Thymus (tissue), 11 donors: Measurements from ENCODE around the gene CHST12. TPM values are rescaled to one million over a fixed set of nuclear protein-coding genes. Genes with fewer than 3 reads are reported as not detected.
A peak's percentile ranks its signal among the peaks of the same experiment; 100 is the strongest.
"Not testable (repeated sequence)": the region's sequence is repeated elsewhere in the genome, so short reads cannot be mapped to it uniquely, and the experiment has no call there.

Experiments used
- DNase-seq, 9 donors: peaks; one replicate each; pipeline ENCODE4 v3.0.0-alpha.2; 2013; ENCODE audit warnings: low spot score in 9 of 9, low read depth in 6 of 9, missing footprints in 1 of 9
- H3K27ac ChIP-seq, 2 donors: one replicate each; pipeline ENCODE4 v1.5.1; 2013; ENCODE audit warnings: control low read depth in 1 of 2, low read depth in 1 of 2, low read length in 1 of 2, mild to moderate bottlenecking in 1 of 2, moderate library complexity in 1 of 2
- H3K27me3 ChIP-seq, 2 donors: one replicate each; pipeline ENCODE4 v1.5.1; 2013; ENCODE audit warnings: low read length in 1 of 2; ENCODE audit not compliant: control insufficient read depth in 2 of 2, insufficient read depth in 1 of 2
- H3K36me3 ChIP-seq, 2 donors: one replicate each; pipeline ENCODE4 v1.5.1; 2013; ENCODE audit warnings: low read length in 1 of 2, mild to moderate bottlenecking in 1 of 2, moderate library complexity in 1 of 2; ENCODE audit not compliant: control insufficient read depth in 2 of 2, insufficient read depth in 2 of 2
- H3K4me1 ChIP-seq, 2 donors: one replicate each; pipeline ENCODE4 v1.5.1; 2013; ENCODE audit warnings: low read length in 2 of 2; ENCODE audit not compliant: control insufficient read depth in 2 of 2, insufficient read depth in 2 of 2
- H3K4me3 ChIP-seq, 2 donors: one replicate each; pipeline ENCODE4 v1.5.1; 2013; ENCODE audit warnings: low read length in 2 of 2, control low read depth in 1 of 2, mild to moderate bottlenecking in 1 of 2
- H3K9me3 ChIP-seq, 2 donors: one replicate each; pipeline ENCODE4 v1.5.1; 2013; ENCODE audit warnings: low read length in 1 of 2, mild to moderate bottlenecking in 1 of 2; ENCODE audit not compliant: control insufficient read depth in 2 of 2, insufficient read depth in 1 of 2
- WGBS: extraction: QIAGEN DNeasy Blood & Tissue Kit; methylation state at CpG from one replicate; pipeline ENCODE4 v1.1.7; 2013; 5-methylcytosine and 5-hydroxymethylcytosine counted together
- polyA plus RNA-seq: library from polyadenylated mRNA; stranded (reverse); fragments of 200-250 nt; gene quantifications from one replicate; pipeline ENCODE4 v1.2.3, GENCODE V29; 2013
- total RNA-seq: library from RNA; stranded (reverse); fragments of 120-200 nt; gene quantifications from one replicate; pipeline ENCODE4 v1.2.4, GENCODE V29; 2013
- donor health status: healthy.

Gene CHST12
- total and polyA plus RNA-seq, 2 donors = 5.8 to 8.9 TPM

DNA sequence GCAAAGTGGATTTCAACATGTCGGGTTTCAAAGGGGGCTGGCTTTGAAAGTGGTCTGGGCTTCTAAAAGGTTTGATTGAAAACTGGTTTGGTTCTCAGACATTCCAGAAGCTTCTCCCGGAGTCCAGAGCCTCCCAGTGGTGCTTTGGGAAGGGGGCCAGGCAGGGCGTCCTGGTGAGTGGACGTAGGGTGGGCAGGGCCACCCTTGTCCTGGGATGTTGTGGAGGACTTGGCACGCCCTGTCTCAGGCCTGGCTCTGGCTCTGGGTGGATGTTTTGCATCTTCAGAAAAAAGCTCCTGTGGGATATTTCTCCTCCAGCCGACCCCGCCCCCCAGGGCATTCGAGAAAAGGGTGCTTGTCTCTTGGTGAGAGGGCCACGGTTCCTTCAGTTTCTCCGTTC is 41.6 kb downstream of the CHST12 start:
- Histone ChIP-seq H3K4me3 (no peak overlapping the region), H3K36me3 (peaks cover 2 to 3% of the 10 kb centered on the region in 2 donors), H3K9me3 (no peaks in the 10 kb centered on the region), H3K27ac (no peak overlapping the region), H3K27me3 (no peaks in the 10 kb centered on the region), H3K4me1 (peaks cover 0 to 3% of the 10 kb centered on the region in 2 donors)
- DNase-seq = no peak
- WGBS = 97% methylated on average over 10 of the region's 10 CpGs

GRCh38 chr7:2445898-2446555 is 42.6 kb downstream of the CHST12 start:
- 96% methylated on average over 21 of the region's 21 CpGs for WGBS
- DNase-seq = no peak
- no peaks in the 10 kb centered on the region for H3K9me3 ChIP-seq

DNA sequence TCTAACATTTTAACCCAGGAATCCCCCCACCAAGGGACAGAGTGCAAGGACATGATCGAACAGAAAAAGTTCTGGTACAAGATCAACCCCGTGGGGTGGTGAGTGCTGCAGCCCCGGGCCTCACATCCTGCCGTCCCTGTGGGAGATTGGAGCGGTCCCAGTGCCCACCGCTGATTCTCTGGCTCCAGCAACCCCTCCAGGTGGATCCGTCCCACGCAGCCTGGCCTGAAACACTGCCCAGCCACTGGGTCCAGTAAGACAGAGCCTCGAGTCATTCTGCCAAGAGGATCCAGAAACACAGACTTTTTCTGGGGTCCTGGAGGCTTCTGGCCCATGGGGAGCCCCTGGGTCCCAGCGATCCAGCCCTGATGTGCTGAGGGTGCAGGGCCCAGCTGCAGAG is 43.3 kb downstream of the CHST12 start:
- Histone ChIP-seq H3K4me3 (no peak overlapping the region), H3K27ac (no peak overlapping the region), H3K9me3 (no peaks in the 10 kb centered on the region), H3K36me3 (peaks cover 2 to 3% of the 10 kb centered on the region in 2 donors), H3K4me1 (peaks cover 3% of the 10 kb centered on the region in 2 donors), H3K27me3 (peaks cover 0 to 10% of the 10 kb centered on the region in 2 donors)
- 85% methylated on average over 10 of the region's 10 CpGs for WGBS
- DNase-seq = no peak

More at GRCh38 chr7:2445898-2446555, 42.6 kb downstream of the CHST12 start:
- Histone ChIP-seq H3K27me3 (peaks cover 0 to 3% of the 10 kb centered on the region in 2 donors), H3K36me3 (peaks cover 2 to 3% of the 10 kb centered on the region in 2 donors), H3K27ac (no peak overlapping the region), H3K4me3 (no peak overlapping the region), H3K4me1 (no peaks in the 10 kb centered on the region)

DNA sequence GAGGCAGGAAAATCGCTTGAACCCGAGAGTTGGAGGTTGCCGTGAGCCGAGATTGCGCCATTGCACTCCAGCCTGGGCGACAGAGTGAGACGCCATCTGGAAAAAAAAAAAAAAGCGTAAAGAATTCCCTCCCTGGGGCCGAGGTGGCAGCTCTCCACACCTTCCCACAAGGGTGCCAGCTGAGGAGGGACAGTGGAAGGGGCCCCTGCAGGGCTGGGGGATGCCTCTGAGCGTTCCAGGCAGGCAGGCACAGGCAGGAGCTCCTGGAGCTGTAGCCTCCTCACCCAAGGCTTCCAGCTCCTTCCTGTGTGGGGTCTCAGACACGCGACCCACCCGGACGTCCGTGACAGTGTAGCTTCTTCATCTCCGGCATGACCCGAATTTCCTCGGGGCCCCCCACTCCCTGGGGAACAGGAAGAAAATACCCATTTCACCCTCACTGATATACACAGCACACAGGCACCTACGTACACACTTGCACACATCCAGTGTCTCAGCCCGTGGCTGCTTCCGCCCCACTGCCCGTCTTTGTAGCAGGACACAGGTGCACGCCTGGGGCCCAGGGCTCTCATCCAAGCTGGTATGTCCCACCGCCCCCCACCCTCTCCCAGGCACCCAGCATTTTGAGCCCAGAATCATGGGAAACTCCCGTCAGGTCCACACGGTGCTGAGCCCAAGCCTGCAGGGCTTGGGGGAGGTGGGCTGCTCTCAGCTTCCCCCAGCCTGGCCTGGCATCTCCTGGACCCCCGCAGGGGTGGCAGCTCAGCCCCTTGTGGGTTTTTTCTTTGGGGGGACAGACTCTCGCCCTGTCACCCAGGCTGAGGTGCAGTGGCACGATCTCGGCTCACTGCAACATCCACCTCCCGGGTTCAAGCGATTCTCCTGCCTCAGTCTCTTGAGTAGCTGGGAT is 47.0 kb downstream of the CHST12 start:
- H3K36me3 ChIP-seq = peaks cover 0 to 3% of the 10 kb centered on the region in 2 donors
- peaks cover 0 to 4% of the 10 kb centered on the region in 2 donors for H3K9me3 ChIP-seq
- WGBS = 83% methylated on average over 32 of the region's 32 CpGs
- peaks cover 0 to 18% of the 10 kb centered on the region in 2 donors for H3K27me3 ChIP-seq
- H3K4me1 ChIP-seq = peaks cover 3 to 8% of the 10 kb centered on the region in 2 donors
- no peak overlapping the region for H3K4me3 ChIP-seq
- no peak overlapping the region for H3K27ac ChIP-seq
- DNase-seq = no peak

DNA sequence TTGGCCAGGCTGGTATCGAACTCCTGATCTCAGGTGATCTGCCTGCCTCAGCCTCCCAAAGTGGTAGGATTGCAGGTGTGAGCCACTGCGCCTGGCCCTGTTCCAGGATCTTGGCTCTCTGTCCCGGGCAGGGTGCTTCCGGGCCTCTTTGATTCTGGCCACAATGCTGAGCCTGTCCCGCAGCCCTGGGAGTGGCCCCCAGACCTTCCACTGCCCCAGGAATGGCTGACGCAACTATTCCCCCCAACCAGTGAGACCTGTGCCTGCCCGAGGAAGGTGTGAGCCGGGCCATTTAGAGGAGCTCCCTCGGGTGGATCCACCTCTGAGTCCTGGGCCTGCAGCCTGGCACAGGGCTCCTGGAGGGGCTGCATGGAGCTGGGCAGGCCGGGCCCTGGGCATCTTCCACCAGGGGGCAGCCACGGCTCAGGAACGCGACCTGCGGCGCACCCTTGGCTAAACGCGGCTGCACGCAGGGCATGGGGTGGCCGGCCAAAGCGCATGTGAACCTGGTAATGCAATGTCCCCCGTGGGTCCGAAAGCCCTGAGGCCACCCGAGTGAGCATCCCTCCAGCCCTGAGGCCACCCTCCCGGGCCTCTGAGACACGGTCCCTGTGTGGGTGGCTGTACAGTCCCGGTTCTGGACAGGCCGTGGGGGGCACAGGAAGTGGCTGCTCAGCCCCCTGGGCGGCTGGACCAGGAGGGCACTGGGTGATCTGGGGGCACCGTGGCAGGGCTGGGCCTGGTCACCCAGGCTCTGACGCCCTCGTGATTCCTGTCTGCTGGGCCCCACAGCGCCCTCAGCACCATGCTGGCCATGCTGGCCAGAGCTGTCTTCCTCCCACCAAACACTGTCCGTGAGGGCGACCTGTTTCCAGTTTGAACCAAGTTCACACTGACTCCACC is 48.0 kb downstream of the CHST12 start:
- Histone ChIP-seq H3K9me3 (peaks cover 0 to 4% of the 10 kb centered on the region in 2 donors), H3K4me3 (peak overlapping the region in 1 of 2 donors; percentile 18), H3K4me1 (peaks cover 3 to 8% of the 10 kb centered on the region in 2 donors), H3K27ac (no peak overlapping the region), H3K36me3 (no peaks in the 10 kb centered on the region), H3K27me3 (peaks cover 0 to 18% of the 10 kb centered on the region in 2 donors)
- WGBS = 16% methylated on average over 34 of the region's 34 CpGs
- DNase-seq = peak in 8 of 9 donors; percentile 27 to 78 (median 50)

DNA sequence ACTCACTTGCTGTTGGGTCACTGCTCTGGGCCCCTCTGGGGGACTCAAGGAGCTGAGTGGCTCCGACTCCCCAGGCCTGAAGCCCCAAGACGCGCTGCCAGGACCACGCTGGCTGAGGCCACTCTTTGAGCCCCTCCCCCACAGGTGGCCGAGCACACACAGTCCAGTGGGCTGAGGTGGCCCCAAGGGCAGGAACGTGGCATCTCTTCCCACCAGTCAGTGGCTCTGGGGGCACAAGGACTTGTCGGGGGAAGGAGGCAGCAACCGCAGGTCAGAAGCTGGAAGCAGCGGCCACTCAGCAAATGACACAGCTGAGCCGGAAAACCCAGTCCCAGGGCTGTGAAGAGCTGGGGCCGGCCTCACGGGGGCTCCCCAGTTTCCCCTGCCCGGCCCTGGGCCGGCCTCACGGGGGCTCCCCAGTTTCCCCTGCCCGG is 48.7 kb downstream of the CHST12 start:
- H3K27ac ChIP-seq = no peak overlapping the region

GRCh38 chr7:2452643-2453270 is 49.3 kb downstream of the CHST12 start:
- H3K27ac ChIP-seq = no peak overlapping the region
- H3K9me3 ChIP-seq = peaks cover 0 to 4% of the 10 kb centered on the region in 2 donors
- no peak overlapping the region for H3K4me3 ChIP-seq
- H3K36me3 ChIP-seq = no peaks in the 10 kb centered on the region
- WGBS = 97% methylated on average over 8 of the region's 8 CpGs
- no peak for DNase-seq
- H3K4me1 ChIP-seq = peaks cover 3 to 8% of the 10 kb centered on the region in 2 donors
- peaks cover 0 to 18% of the 10 kb centered on the region in 2 donors for H3K27me3 ChIP-seq

More for the DNA sequence above, 48.7 kb downstream of the CHST12 start:
- Histone ChIP-seq H3K9me3 (peaks cover 0 to 4% of the 10 kb centered on the region in 2 donors), H3K36me3 (no peaks in the 10 kb centered on the region), H3K27me3 (peaks cover 0 to 18% of the 10 kb centered on the region in 2 donors), H3K4me1 (peaks cover 3 to 8% of the 10 kb centered on the region in 2 donors), H3K4me3 (no peak overlapping the region)
- WGBS = 7% methylated on average over 16 of the region's 16 CpGs
- no peak for DNase-seq

DNA sequence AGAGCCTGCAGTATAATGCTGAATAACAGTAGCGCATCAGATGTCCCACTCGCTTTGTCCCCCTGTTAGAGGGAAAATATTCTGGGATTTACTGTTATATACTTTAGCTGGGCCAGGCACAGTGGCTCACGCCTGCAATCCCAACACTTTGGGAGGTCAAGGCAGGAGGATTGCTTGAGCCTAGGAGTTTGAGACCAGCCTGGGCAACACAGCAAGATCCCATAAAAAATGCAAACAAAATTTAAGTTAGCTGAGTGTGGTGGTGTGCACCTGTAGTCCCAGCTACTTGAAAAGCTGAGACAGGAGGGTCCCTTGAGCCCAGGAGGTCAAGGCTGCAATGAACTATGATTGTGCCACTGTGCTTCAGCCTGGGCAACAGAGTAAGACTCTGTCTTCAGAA is 50.4 kb downstream of the CHST12 start:
- 98% methylated on average over 3 of the region's 3 CpGs for WGBS
- DNase-seq, H3K36me3 ChIP-seq, H3K27ac ChIP-seq, H3K9me3 ChIP-seq, H3K4me3 ChIP-seq, H3K4me1 ChIP-seq: not testable (repeated sequence)
- peaks cover 0 to 18% of the 10 kb centered on the region in 2 donors for H3K27me3 ChIP-seq
